Measurements from ENCODE around the gene TBC1D10B. TPM values are rescaled to one million over a fixed set of nuclear protein-coding genes. Genes with fewer than 3 reads are reported as not detected.

Gene TBC1D10B
- total and polyA plus RNA-seq, 9 of the 15 experiments (the other 6 are each of a cell fraction or from before 2014, with no cell fraction given): 2.2 to 55.4 (median 17.5) TPM

GRCh38 chr16:30378236-30379157, 8.2 kb upstream of the TBC1D10B start (continued):
- TF ChIP-seq ZBTB40 (IDR thresholded peaks at IDR 0.05) (no peak), ZBTB40 (CRISPR knock-in tag; IDR thresholded peaks at IDR 0.05) (no peak), MAFK (IDR thresholded peaks at IDR 0.05; ENCODE audit: low read length) (no peak), KLF1 (tag; IDR thresholded peaks at IDR 0.05) (no peak), TBL1XR1 (IDR thresholded peaks at IDR 0.05; ENCODE audit: low read length in 2 of 2) (no peak; a peak in 1 of 4 replicates), CTCF (IDR thresholded peaks at IDR 0.05 in 2 of 3, conservative IDR thresholded peaks at IDR 0.05 in 1 of 3; ENCODE audit: insufficient read depth in 2 of 3, low read depth in 1 of 3, low read length in 3 of 3) (peak; percentile 22 to 41 (median 32); a peak in 3 of 6 replicates), JUN (IDR thresholded peaks at IDR 0.05; ENCODE audit: borderline replicate concordance, low read depth, low read length) (0 out of 2 replicates have a peak, but pooled peaks have one; percentile 48), JUN (CRISPR knock-in tag; IDR thresholded peaks at IDR 0.05; ENCODE audit: borderline replicate concordance) (no peak), ZNF124 (CRISPR knock-in tag; IDR thresholded peaks at IDR 0.05) (no peak), CREB5 (CRISPR knock-in tag; IDR thresholded peaks at IDR 0.05) (no peak), GABPB1 (CRISPR knock-in tag; IDR thresholded peaks at IDR 0.05) (peak; percentile 59), BRCA1 (IDR thresholded peaks at IDR 0.05) (no peak), BRCA1 (CRISPR knock-in tag; IDR thresholded peaks at IDR 0.05) (no peak)

Measured in K562 (cell line).